Upper lobe of left lung (tissue), 6 donors: ENCODE results near the gene SLC18A2. TPM values are rescaled to one million over a fixed set of nuclear protein-coding genes. Genes with fewer than 3 reads are reported as not detected.

Experiments used
- ATAC-seq, 2 donors: fragments of 200-7000 bp; cut with Tn5 transposase; one replicate each; pipeline ENCODE4 v1.9.1; 2022; ENCODE audit warnings: mild to moderate bottlenecking in 2 of 2, moderate library complexity in 2 of 2; ENCODE audit not compliant: low FRiP score in 2 of 2
- DNase-seq, 2 donors: peaks; one replicate each; pipeline ENCODE4 v3.0.0-alpha.2; 2019 to 2020
- H3K27ac ChIP-seq, 4 donors: fragments of 200-600 bp; sonication (generic); one replicate each; pipeline ENCODE4 v1.5.1; 2016 to 2019
- H3K27me3 ChIP-seq, 4 donors: fragments of 200-600 bp; sonication (generic); one replicate each; pipeline ENCODE4 v1.5.1; 2017 to 2019
- H3K36me3 ChIP-seq, 4 donors: fragments of 200-600 bp; sonication (generic); one replicate each; pipeline ENCODE4 v1.5.1; 2016 to 2019
- H3K4me1 ChIP-seq, 4 donors: fragments of 200-600 bp; sonication (generic); one replicate each; pipeline ENCODE4 v1.5.1; 2018 to 2019
- H3K4me3 ChIP-seq, 4 donors: fragments of 200-600 bp; sonication (generic); one replicate each; pipeline ENCODE4 v1.5.1; 2017 to 2019; ENCODE audit warnings: mild to moderate bottlenecking in 2 of 4, moderate library complexity in 1 of 4
- H3K9me3 ChIP-seq, 4 donors: fragments of 200-600 bp; sonication (generic); one replicate each; pipeline ENCODE4 v1.5.1; 2018 to 2019
- EP300 ChIP-seq, 4 donors: sonication (generic); formaldehyde crosslinking; IDR thresholded peaks; one replicate each; pipeline ENCODE4 v1.5.1; 2017; ENCODE audit warnings: antibody characterized with exemption in 4 of 4, control low read depth in 2 of 4
- POLR2A ChIP-seq, 4 donors: fragments of 450-650 bp; IDR thresholded peaks; one replicate each; pipeline ENCODE4 v1.5.1; 2016 to 2017; ENCODE audit warnings: antibody characterized with exemption in 4 of 4, mild to moderate bottlenecking in 2 of 4
- POLR2AphosphoS5 ChIP-seq, 2 donors: sonication (generic); formaldehyde crosslinking; IDR thresholded peaks; one replicate each; pipeline ENCODE4 v1.5.1; 2017; ENCODE audit warnings: antibody characterized with exemption in 2 of 2
- WGBS, 2 donors: methylation state at CpG; one replicate each; pipeline ENCODE4 v1.1.5; 2017 to 2018; 5-methylcytosine and 5-hydroxymethylcytosine counted together
- total RNA-seq, 6 donors: library from RNA; depleted of rRNA in 4 of 6; stranded (reverse); fragments of >200 nt in 4 of 6; gene quantifications; one replicate each; pipeline versions ENCODE4 v1.1.0 to v1.2.1, GENCODE V29; 2016 to 2021
- TF ChIP-seq, protein P1 (sequence below), 6 experiments: fragments of 450-650 bp in 4 of 6; fragments of 200-600 bp in 2 of 6; sonication (generic) in 2 of 6; IDR thresholded peaks; one replicate each; pipeline ENCODE4 v1.5.1; 2016 to 2019; ENCODE audit warnings: antibody characterized with exemption in 6 of 6
- donor health status: DM: no; HTN: no; CAD: no; lungs with moderate emphysema.
- donor health status: DM: no; HTN: yes; CAD: no; lungs with severe emphysema.

Gene SLC18A2
- total RNA-seq, 6 donors from 2014 or later: 0.20 to 5.9 (median 2.8) TPM

DNA sequence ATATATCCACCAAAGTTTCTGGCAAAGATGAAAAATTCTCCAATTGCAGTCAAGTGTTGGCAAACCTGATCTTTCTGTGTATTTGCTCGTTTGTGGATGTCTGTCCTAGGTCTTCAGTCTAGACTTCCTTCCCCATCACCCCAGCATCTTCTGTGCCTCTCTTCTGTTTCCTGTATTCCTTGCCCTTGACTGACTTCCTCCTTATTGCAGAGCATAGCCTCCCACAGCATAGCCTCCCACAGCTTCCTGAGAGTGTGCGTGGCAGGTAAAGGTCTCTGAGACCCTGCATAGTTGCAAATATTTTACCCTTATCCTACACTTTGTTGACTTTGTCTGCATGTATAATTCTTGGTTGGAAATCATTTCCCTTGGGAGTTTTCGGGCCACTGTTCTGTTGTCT, 18.4 kb downstream of the SLC18A2 start:
- Histone ChIP-seq H3K4me3 (no peak overlapping the region), H3K27ac (no peak overlapping the region), H3K4me1 (no peaks in the 10 kb centered on the region), H3K36me3 (no peaks in the 10 kb centered on the region), H3K27me3 (no peaks in the 10 kb centered on the region), H3K9me3 (no peaks in the 10 kb centered on the region)
- WGBS, 2 donors: 48 to 53% methylated on average over 3 of the region's 3 CpGs
- TF ChIP-seq POLR2AphosphoS5 (IDR thresholded peaks at IDR 0.05) (no peak), EP300 (IDR thresholded peaks at IDR 0.05) (no peak), POLR2A (IDR thresholded peaks at IDR 0.05) (no peak)
- TF ChIP-seq, protein P1, sequence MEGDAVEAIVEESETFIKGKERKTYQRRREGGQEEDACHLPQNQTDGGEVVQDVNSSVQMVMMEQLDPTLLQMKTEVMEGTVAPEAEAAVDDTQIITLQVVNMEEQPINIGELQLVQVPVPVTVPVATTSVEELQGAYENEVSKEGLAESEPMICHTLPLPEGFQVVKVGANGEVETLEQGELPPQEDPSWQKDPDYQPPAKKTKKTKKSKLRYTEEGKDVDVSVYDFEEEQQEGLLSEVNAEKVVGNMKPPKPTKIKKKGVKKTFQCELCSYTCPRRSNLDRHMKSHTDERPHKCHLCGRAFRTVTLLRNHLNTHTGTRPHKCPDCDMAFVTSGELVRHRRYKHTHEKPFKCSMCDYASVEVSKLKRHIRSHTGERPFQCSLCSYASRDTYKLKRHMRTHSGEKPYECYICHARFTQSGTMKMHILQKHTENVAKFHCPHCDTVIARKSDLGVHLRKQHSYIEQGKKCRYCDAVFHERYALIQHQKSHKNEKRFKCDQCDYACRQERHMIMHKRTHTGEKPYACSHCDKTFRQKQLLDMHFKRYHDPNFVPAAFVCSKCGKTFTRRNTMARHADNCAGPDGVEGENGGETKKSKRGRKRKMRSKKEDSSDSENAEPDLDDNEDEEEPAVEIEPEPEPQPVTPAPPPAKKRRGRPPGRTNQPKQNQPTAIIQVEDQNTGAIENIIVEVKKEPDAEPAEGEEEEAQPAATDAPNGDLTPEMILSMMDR (IDR thresholded peaks at IDR 0.05): no peak
- ATAC-seq (no peak), DNase-seq (no peak)

DNA sequence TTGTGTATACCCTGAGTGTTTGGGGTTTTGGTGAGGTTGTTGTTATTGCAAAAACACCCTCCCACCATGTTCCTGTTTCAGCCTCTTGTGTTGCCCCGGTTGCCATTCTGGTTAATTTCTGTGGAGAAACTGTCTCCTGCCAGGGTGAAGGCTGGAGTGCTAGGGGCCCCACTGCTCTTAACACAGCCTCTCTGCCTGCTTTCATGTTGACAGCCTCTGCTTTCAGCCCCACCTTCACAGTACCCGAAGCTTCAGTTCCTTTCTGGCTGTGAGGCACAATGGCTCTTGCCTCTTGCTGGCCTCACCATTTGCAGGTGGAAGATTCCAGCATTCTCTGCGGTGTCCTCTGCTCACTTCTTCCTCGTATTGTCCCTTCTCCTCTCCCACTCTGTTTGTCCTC, 19.2 kb downstream of the SLC18A2 start:
- ATAC-seq (no peak), DNase-seq (no peak)
- WGBS, 2 donors: 31 to 32% methylated on average over 4 of the region's 4 CpGs
- Histone ChIP-seq H3K4me3 (no peak overlapping the region), H3K27ac (no peak overlapping the region), H3K4me1 (no peaks in the 10 kb centered on the region), H3K27me3 (no peaks in the 10 kb centered on the region), H3K9me3 (no peaks in the 10 kb centered on the region), H3K36me3 (no peaks in the 10 kb centered on the region)
- no peak for TF ChIP-seq POLR2AphosphoS5 (IDR thresholded peaks at IDR 0.05)
- no peak for TF ChIP-seq EP300 (IDR thresholded peaks at IDR 0.05)
- TF ChIP-seq POLR2A (IDR thresholded peaks at IDR 0.05): no peak
- TF ChIP-seq, protein P1 (IDR thresholded peaks at IDR 0.05): no peak

DNA sequence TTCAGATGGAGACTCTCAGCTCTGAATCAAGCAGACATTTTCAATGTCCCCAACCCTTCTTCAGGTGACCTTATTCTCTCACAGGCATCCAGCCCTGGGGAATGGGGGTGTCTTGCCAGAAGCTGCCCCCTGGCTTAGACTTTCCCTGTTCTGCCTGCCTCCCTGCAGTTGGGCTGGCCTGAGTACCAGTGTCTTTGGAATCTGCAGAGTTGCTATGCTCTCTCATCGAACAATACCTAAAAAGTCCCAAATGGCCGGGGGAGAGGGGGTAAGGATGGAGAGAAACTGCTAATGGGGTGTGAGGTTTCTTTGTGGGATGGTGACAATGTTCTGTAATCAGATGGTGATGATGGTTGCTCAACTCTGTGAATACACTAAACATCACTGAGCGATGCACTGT, 20.6 kb downstream of the SLC18A2 start:
- Histone ChIP-seq H3K27ac (no peak overlapping the region), H3K9me3 (no peaks in the 10 kb centered on the region), H3K36me3 (no peaks in the 10 kb centered on the region), H3K4me1 (no peaks in the 10 kb centered on the region), H3K27me3 (no peaks in the 10 kb centered on the region), H3K4me3 (no peak overlapping the region)
- TF ChIP-seq POLR2A (IDR thresholded peaks at IDR 0.05): no peak
- WGBS, 2 donors: 61 to 68% methylated on average over 3 of the region's 3 CpGs
- DNase-seq (no peak), ATAC-seq (no peak)

DNA sequence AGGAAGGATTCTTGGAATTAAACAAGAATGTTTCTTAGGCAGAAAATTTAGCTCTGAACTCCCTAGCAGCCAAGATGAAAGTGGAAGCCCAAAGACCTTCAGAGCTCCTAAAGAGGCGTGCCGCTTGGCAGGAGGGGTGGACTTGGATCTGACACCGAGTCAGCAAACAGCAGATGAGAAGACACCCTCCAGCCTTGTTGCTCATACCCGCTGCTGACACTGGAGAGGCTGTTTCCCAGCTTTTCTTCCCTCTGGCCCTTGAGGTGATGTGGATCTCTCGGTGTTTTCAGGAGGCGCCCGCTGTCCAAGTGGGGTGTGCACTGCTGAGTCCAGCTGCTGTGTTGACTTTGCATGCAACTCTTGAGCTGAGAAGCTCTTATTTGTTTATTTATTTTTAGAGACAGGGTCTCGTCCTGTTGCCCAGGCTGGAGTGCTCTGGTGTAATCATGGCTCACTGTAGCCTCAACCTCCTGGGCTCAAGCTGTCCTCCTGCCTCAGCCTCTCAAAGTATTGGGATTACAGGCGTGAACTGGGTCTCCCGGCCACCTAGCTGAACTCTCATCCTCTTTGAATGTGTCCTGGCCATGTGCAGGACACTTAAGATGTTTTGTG, 21.5 kb downstream of the SLC18A2 start:
- ATAC-seq: no peak
- 72 to 82% methylated on average over 10 of the region's 10 CpGs for WGBS, 2 donors
- Histone ChIP-seq H3K4me3 (no peak overlapping the region), H3K36me3 (no peaks in the 10 kb centered on the region), H3K27me3 (no peaks in the 10 kb centered on the region), H3K4me1 (no peaks in the 10 kb centered on the region), H3K9me3 (no peaks in the 10 kb centered on the region), H3K27ac (no peak overlapping the region)
- TF ChIP-seq, protein P1 (IDR thresholded peaks at IDR 0.05): no peak
- TF ChIP-seq POLR2A (IDR thresholded peaks at IDR 0.05) (no peak), EP300 (IDR thresholded peaks at IDR 0.05) (no peak), POLR2AphosphoS5 (IDR thresholded peaks at IDR 0.05) (no peak)
- no peak for DNase-seq

DNA sequence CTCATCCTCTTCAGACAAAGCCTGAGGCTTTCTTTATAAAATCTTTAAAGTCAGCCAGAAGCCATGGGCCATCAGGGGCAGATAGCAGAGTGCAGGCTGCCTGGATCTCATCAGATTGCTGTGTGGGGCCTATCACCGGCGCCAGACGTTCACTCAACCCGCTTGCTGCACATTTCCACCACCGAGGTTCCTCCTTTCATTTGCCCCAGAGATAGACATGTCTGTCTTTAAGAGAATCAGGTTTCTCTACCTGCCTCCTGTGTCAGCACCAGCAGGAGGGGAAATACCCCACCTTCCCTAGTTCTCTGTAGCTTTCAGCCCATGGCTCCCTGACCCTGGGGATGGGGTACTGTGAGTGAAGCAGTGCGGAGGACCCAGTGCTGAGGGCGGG, 22.0 kb downstream of the SLC18A2 start:
- Histone ChIP-seq H3K9me3 (no peaks in the 10 kb centered on the region), H3K27me3 (no peaks in the 10 kb centered on the region), H3K27ac (no peak overlapping the region), H3K4me1 (no peaks in the 10 kb centered on the region), H3K36me3 (no peaks in the 10 kb centered on the region), H3K4me3 (no peak overlapping the region)
- 67 to 78% methylated on average over 7 of the region's 7 CpGs for WGBS, 2 donors
- TF ChIP-seq POLR2A (IDR thresholded peaks at IDR 0.05): no peak
- TF ChIP-seq, protein P1 (IDR thresholded peaks at IDR 0.05): no peak
- TF ChIP-seq EP300 (IDR thresholded peaks at IDR 0.05): no peak
- no peak for TF ChIP-seq POLR2AphosphoS5 (IDR thresholded peaks at IDR 0.05)
- no peak for ATAC-seq
- no peak for DNase-seq
